Endothelial cell of umbilical vein (primary cell): ENCODE data around the gene SUV39H2. TPM values are rescaled to one million over a fixed set of nuclear protein-coding genes. Genes with fewer than 3 reads are reported as not detected.

Experiments used
- BruUV-seq: library from RNA; stranded (reverse); fragments of 400-500 nt; replicated peaks from 2 replicates; lab custom pipeline; 2021; lab: Mats Ljungman, UMichigan
- CTCF ChIA-PET: fragments of 300-600, 350-600 bp; sonication (Branson Sonifier 250); formaldehyde crosslinking; loops from one replicate; lab custom pipeline; 2021; ENCODE audit warnings: antibody characterized with exemption, inconsistent platforms; lab: Charles Lee
- POLR2A ChIA-PET: fragments of 300-600, 350-600 bp; sonication (Branson Sonifier 250); formaldehyde crosslinking; loops from one replicate; lab custom pipeline; 2021; ENCODE audit warnings: antibody characterized with exemption, inconsistent platforms; lab: Charles Lee
- DNase-seq: peaks from one replicate; pipeline ENCODE4 v3.0.0-alpha.2; 2011; ENCODE audit warnings: low read depth, low spot score
- FAIRE-seq: peaks from 2 replicates; lab custom pipeline; 2011; peaks lifted over from hg19 to GRCh38; lab: Jason Lieb, UNC
- H2AFZ ChIP-seq: 2 replicates; pipeline ENCODE4 v1.6.0; 2012; ENCODE audit warnings: low read depth, low read length, control low read depth, inconsistent platforms
- H3K27ac ChIP-seq: 2 replicates; pipeline ENCODE4 v1.5.1; 2011; ENCODE audit warnings: low read depth, mild to moderate bottlenecking, control low read depth, low read length, moderate library complexity; ENCODE audit not compliant: insufficient read depth
- H3K27me3 ChIP-seq, 2 experiments: 2 replicates each; pipeline versions ENCODE4 v1.6.0 to v1.6.1; 2011; ENCODE audit warnings: low read length in 2 of 2, mixed read lengths in 1 of 2; ENCODE audit not compliant: control insufficient read depth in 2 of 2, insufficient read depth in 2 of 2
- H3K36me3 ChIP-seq, 2 experiments: 2 replicates in 1 of 2; 3 replicates in 1 of 2; pipeline ENCODE4 v1.5.1; 2011; ENCODE audit warnings: low read length in 2 of 2, mild to moderate bottlenecking in 1 of 2, moderate library complexity in 1 of 2; ENCODE audit not compliant: control insufficient read depth in 2 of 2, insufficient read depth in 2 of 2; ENCODE audit errors: extremely low read depth in 1 of 2
- H3K4me1 ChIP-seq: 3 replicates; pipeline ENCODE4 v1.5.1; 2011; ENCODE audit warnings: mild to moderate bottlenecking, low read length; ENCODE audit not compliant: control insufficient read depth, insufficient read depth; ENCODE audit errors: extremely low read depth
- H3K4me2 ChIP-seq: 2 replicates; pipeline ENCODE4 v1.6.1; 2011; ENCODE audit warnings: low read length, control low read depth, mixed read lengths; ENCODE audit not compliant: insufficient read depth
- H3K4me3 ChIP-seq, 3 experiments: fragments of 200-600 bp in 1 of 3; sonication (generic), shearing (Covaris generic) in 1 of 3; replicated peaks in 1 of 3; 2 replicates each; pipeline ENCODE4 v1.5.1; 2011 to 2016; ENCODE audit warnings: control low read depth in 3 of 3, low read length in 3 of 3, mild to moderate bottlenecking in 2 of 3, inconsistent platforms in 1 of 3, low read depth in 1 of 3, moderate library complexity in 1 of 3; ENCODE audit not compliant: insufficient read depth in 1 of 3
- H3K79me2 ChIP-seq: 2 replicates; pipeline ENCODE4 v1.6.0; 2012; ENCODE audit warnings: low read length, inconsistent platforms; ENCODE audit not compliant: control insufficient read depth, insufficient read depth
- H3K9ac ChIP-seq: replicated peaks from 2 replicates; pipeline ENCODE3; 2011; ENCODE audit warnings: low read length, control low read depth; ENCODE audit not compliant: insufficient read depth; ENCODE audit errors: extremely low read depth
- H3K9me1 ChIP-seq: replicated peaks from 3 replicates; pipeline ENCODE4 v1.6.0; 2011; ENCODE audit warnings: mild to moderate bottlenecking, low read length; ENCODE audit not compliant: control insufficient read depth, insufficient read depth; ENCODE audit errors: extremely low read depth
- H3K9me3 ChIP-seq: replicated peaks from 2 replicates; pipeline ENCODE4 v1.5.1; 2012; ENCODE audit warnings: low read length, inconsistent platforms; ENCODE audit not compliant: control insufficient read depth, insufficient read depth
- H4K20me1 ChIP-seq: replicated peaks from 2 replicates; pipeline ENCODE3; 2011; ENCODE audit warnings: mild to moderate bottlenecking, low read length; ENCODE audit not compliant: control insufficient read depth, insufficient read depth; ENCODE audit errors: extremely low read depth
- EZH2 ChIP-seq: IDR thresholded peaks from 2 replicates; pipeline ENCODE4 v1.6.1; 2012; ENCODE audit warnings: borderline replicate concordance, low read depth, mild to moderate bottlenecking, moderate library complexity, low read length, inconsistent platforms; ENCODE audit not compliant: severe bottlenecking
- FOS ChIP-seq: IDR thresholded peaks from 2 replicates; pipeline ENCODE4 v1.6.1; 2011; ENCODE audit warnings: mild to moderate bottlenecking, low read length, moderate library complexity, borderline replicate concordance; ENCODE audit not compliant: insufficient read depth
- GATA2 ChIP-seq: IDR thresholded peaks from 2 replicates; pipeline ENCODE4 v1.7.0; 2011; ENCODE audit warnings: low read depth, mild to moderate bottlenecking, moderate library complexity, mixed read lengths, low read length; ENCODE audit not compliant: insufficient read length, insufficient read depth
- JUN ChIP-seq: IDR thresholded peaks from 2 replicates; pipeline ENCODE4 v1.6.1; 2011; ENCODE audit warnings: borderline replicate concordance, low read depth; ENCODE audit not compliant: insufficient read length, insufficient read depth
- MYC ChIP-seq: IDR thresholded peaks from one replicate; pipeline ENCODE4 v1.6.1; 2011; ENCODE audit warnings: mild to moderate bottlenecking, low read depth, low read length
- POLR2AphosphoS5 ChIP-seq: IDR thresholded peaks from 2 replicates; pipeline ENCODE4 v1.6.1; 2012; ENCODE audit warnings: low read depth, mild to moderate bottlenecking, control low read depth, low read length, moderate library complexity; ENCODE audit not compliant: insufficient read depth
- dilution Hi-C: fragments of 300-500 bp; cut with MboI; formaldehyde crosslinking; loops from one replicate; pipeline ENCODE4 v1.15.0; 2019; ENCODE audit warnings: low sequenced_read_pairs; ENCODE audit not compliant: extremely low pct_ligation_motif_present
- intact Hi-C: fragments of 100-400 bp; cut with micrococcal nuclease; formaldehyde crosslinking; loops from one replicate; pipeline ENCODE4 v1.10.0; 2022
- polyA plus RNA-seq, 4 experiments: library from polyadenylated mRNA; depleted of rRNA in 3 of 4; stranded (reverse) in 3 of 4; unstranded in 1 of 4; fragments of >200 nt; gene quantifications; 2 replicates each; pipeline versions ENCODE4 v1.2.1 to v1.2.3, GENCODE V29; 2011 to 2012; ENCODE audit warnings: missing spikeins in 1 of 4
- total RNA-seq: library from RNA; stranded (reverse); gene quantifications from 2 replicates; pipeline ENCODE4 v1.2.3, GENCODE V29; 2021
- TF ChIP-seq, protein P1 (sequence below): IDR thresholded peaks from 2 replicates; pipeline ENCODE4 v1.6.1; 2011; ENCODE audit not compliant: insufficient read depth, insufficient read length
- TF ChIP-seq, protein P2 (sequence below), 2 donors: IDR thresholded peaks; 1 replicate in 1 of 2; 2 replicates in 1 of 2; pipeline ENCODE4 v1.5.1; 2011; ENCODE audit warnings: low read length in 2 of 2, mild to moderate bottlenecking in 2 of 2, moderate library complexity in 2 of 2, control low read depth in 1 of 2, inconsistent platforms in 1 of 2, low read depth in 1 of 2; ENCODE audit not compliant: insufficient read depth in 1 of 2; ENCODE audit errors: extremely low read depth in 1 of 2

The SUV39H2 gene
- total and polyA plus RNA-seq, 2 donors (not counting 3 experiments of a cell fraction or from before 2014, with no cell fraction given), result 5.7 to 29.9 TPM

DNA sequence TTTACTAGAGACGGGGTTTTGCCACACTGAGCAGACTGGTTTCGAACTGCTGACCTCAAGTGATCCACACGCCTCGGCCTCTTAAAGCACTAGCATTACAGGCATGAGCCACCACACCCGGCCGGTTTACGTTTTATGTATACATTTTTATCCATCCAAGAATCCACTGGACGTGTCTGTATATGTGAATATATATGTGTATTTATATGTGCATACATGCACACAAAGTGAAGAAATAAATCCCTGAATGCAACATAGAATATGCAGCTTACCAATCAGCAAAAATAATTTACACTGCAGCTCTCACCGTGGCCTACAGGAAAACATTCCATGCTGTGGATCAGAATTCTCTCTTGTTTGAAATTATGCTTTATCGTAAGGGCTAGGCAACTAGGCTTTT lies 51.9 kb downstream of the SUV39H2 start:
- H3K79me2 ChIP-seq, result no peaks in the 10 kb centered on the region
- ChIA-PET CTCF (interaction anchor here (0.6 to 1.0 kb wide), 2 partner anchors 24 to 114 kb away, joined by 3 read pairs; no protein-coding TSS in a partner anchor), POLR2A (no interaction called here)
- no peak overlapping the region for H2AFZ ChIP-seq
- BruUV-seq, result no TSS peak
- FAIRE-seq (no peak), DNase-seq (no peak)
- peaks cover 2% of the 10 kb centered on the region for H4K20me1 ChIP-seq
- H3K27me3 ChIP-seq, result no peaks in the 10 kb centered on the region
- peaks cover 7 to 9% of the 10 kb centered on the region in 2 experiments for H3K36me3 ChIP-seq
- no peak overlapping the region for H3K4me3 ChIP-seq
- dilution Hi-C loops (no loop called here), intact Hi-C loops (no loop called here)
- no peak overlapping the region for H3K27ac ChIP-seq
- H3K9ac ChIP-seq, result no peak overlapping the region
- H3K9me1 ChIP-seq, result no peaks in the 10 kb centered on the region
- H3K4me1 ChIP-seq, result no peaks in the 10 kb centered on the region
- H3K9me3 ChIP-seq, result no peaks in the 10 kb centered on the region
- TF ChIP-seq FOS (no peak), MYC (no peak), JUN (no peak), POLR2AphosphoS5 (no peak), EZH2 (no peak), GATA2 (no peak)
- TF ChIP-seq, protein P1, sequence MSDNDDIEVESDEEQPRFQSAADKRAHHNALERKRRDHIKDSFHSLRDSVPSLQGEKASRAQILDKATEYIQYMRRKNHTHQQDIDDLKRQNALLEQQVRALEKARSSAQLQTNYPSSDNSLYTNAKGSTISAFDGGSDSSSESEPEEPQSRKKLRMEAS, result no peak
- TF ChIP-seq, protein P2, sequence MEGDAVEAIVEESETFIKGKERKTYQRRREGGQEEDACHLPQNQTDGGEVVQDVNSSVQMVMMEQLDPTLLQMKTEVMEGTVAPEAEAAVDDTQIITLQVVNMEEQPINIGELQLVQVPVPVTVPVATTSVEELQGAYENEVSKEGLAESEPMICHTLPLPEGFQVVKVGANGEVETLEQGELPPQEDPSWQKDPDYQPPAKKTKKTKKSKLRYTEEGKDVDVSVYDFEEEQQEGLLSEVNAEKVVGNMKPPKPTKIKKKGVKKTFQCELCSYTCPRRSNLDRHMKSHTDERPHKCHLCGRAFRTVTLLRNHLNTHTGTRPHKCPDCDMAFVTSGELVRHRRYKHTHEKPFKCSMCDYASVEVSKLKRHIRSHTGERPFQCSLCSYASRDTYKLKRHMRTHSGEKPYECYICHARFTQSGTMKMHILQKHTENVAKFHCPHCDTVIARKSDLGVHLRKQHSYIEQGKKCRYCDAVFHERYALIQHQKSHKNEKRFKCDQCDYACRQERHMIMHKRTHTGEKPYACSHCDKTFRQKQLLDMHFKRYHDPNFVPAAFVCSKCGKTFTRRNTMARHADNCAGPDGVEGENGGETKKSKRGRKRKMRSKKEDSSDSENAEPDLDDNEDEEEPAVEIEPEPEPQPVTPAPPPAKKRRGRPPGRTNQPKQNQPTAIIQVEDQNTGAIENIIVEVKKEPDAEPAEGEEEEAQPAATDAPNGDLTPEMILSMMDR (IDR thresholded peaks at IDR 0.05; ENCODE audit: extremely low read depth in 1 of 2, insufficient read depth in 1 of 2, low read depth in 1 of 2, low read length in 2 of 2), result no peak
- H3K4me2 ChIP-seq, result no peak overlapping the region
